Measurements from ENCODE around the gene UBAP1L.

GRCh38 chr15:65044724-65045481, 70.1 kb downstream of the UBAP1L start, which contains the start of gene SLC51B:
- TF ChIP-seq EZH2 (IDR thresholded peaks at IDR 0.05; ENCODE audit: insufficient read depth, poor library complexity, severe bottlenecking) (no peak), EZH2phosphoT487 (IDR thresholded peaks at IDR 0.05; ENCODE audit: insufficient read depth, low read depth) (no peak)
